ENCODE results near the gene ADAM23.

Gene ADAM23

GRCh38 chr2:206603243-206603642 lies 159.9 kb downstream of the ADAM23 start:
- Histone ChIP-seq H3K27ac (no peak overlapping the region), H3K4me3 (no peak overlapping the region)
- DNase-seq (ENCODE audit: low spot score): no peak
- TF ChIP-seq CTCF (IDR thresholded peaks at IDR 0.05): no peak

GRCh38 chr2:206610451-206610850 lies 167.1 kb downstream of the ADAM23 start:
- no peak for DNase-seq (ENCODE audit: low spot score)
- no peak for TF ChIP-seq CTCF (IDR thresholded peaks at IDR 0.05)
- H3K4me3 ChIP-seq: no peak overlapping the region

GRCh38 chr2:206611191-206611590 lies 167.9 kb downstream of the ADAM23 start:
- no peak for TF ChIP-seq CTCF (IDR thresholded peaks at IDR 0.05)
- Histone ChIP-seq H3K27ac (no peak overlapping the region), H3K4me3 (no peak overlapping the region)
- DNase-seq (ENCODE audit: low spot score): no peak

More at GRCh38 chr2:206610451-206610850, 167.1 kb downstream of the ADAM23 start:
- no peak overlapping the region for H3K27ac ChIP-seq

GRCh38 chr2:206611736-206612135 lies 168.4 kb downstream of the ADAM23 start:
- no peak overlapping the region for H3K4me3 ChIP-seq
- no peak for DNase-seq (ENCODE audit: low spot score)
- TF ChIP-seq CTCF (IDR thresholded peaks at IDR 0.05): no peak
- no peak overlapping the region for H3K27ac ChIP-seq

- Histone ChIP-seq H3K4me3 (no peak overlapping the region), H3K27ac (no peak overlapping the region)
- no peak for DNase-seq (ENCODE audit: low spot score)
- no peak for TF ChIP-seq CTCF (IDR thresholded peaks at IDR 0.05)
Measured at GRCh38 chr2:206614811-206615210, 171.5 kb downstream of the ADAM23 start.

GRCh38 chr2:206615417-206616089 lies 172.2 kb downstream of the ADAM23 start:
- no peak for DNase-seq (ENCODE audit: low spot score)
- TF ChIP-seq CTCF (IDR thresholded peaks at IDR 0.05): no peak
- no peak overlapping the region for H3K27ac ChIP-seq
- no peak overlapping the region for H3K4me3 ChIP-seq

- Histone ChIP-seq H3K4me3 (no peak overlapping the region), H3K27ac (no peak overlapping the region)
- no peak for DNase-seq (ENCODE audit: low spot score)
- no peak for TF ChIP-seq CTCF (IDR thresholded peaks at IDR 0.05)
Measured at GRCh38 chr2:206616151-206616550, 172.8 kb downstream of the ADAM23 start.

Data from coronary artery (tissue), 2 donors.